Measurements from ENCODE around the gene NEIL1.
"Not testable (repeated sequence)": the region's sequence is repeated elsewhere in the genome, so short reads cannot be mapped to it uniquely, and the experiment has no call there.

The NEIL1 gene

DNA sequence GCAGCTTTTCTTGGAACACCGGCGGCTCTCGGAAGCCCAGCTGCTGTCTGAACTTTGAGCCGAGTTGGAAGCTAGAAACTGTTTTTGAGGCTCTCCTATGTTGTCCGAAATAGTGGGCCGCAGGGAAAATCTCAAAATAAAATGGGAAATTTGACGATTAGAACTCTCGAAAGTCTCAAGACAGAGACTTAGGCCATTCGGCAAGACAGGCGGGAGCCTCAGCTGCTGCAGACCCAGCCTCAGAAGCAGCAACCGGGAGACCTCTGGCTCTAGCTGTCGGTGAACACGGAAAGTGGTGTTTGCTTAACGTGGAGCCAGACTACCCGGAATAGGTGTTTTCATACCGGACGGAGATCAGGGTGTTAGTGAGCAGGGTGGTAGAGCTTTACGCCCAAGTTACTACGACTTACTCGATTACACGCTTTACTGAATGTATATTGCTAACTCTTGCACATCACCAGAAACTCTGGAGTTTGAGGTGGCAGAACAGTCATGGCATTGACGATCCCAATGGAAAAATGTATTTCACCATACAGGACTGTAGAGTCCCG, 21.9 kb downstream of the NEIL1 start:
- Mint-ChIP-seq H3K27ac (peak overlapping the region; percentile 97), H3K27me3 (no peaks in the 10 kb centered on the region), H3K4me1 (ENCODE audit: low read depth) (peaks cover 26% of the 10 kb centered on the region), H3K9me3 (no peaks in the 10 kb centered on the region), H3K36me3 (ENCODE audit: low read depth) (peaks cover 91% of the 10 kb centered on the region), H3K4me3 (peak overlapping the region; percentile 86)
- DNase-seq, result no peak

DNA sequence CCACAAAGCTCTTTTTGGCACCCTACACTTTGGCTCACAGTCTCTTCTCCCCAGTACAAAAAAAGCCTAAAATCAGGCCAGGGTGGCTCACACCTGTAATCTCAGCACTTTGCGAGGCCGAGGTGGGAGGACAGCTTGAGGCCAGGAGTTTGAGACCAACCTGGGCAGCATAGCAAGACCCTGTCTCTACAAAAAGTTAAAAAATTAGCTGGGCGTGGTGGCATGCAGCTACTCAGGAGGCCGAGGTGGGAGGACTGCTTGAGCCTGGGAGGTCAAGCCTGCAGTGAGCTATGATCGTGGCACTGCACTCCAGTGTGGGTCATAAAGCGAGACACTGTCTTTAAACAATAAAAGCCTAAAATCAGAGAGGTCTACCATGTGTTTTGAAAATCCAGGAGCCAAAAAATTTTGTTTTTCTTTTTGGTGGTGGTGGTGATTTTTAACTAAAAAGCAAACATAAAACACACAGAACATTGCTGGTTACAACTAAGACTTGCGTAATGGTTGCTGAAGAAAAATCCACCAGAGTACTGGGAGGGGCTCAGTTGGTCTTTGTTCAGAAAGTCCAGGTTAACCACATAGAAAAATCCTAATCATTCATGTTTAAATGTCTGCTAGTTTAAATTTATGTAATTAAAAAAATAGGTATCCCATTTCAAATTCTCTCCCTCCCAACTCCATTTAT, 23.2 kb downstream of the NEIL1 start:
- Mint-ChIP-seq H3K27me3 (no peaks in the 10 kb centered on the region), H3K4me1 (ENCODE audit: low read depth) (peaks cover 26% of the 10 kb centered on the region), H3K27ac (peak overlapping the region; percentile 97), H3K36me3 (ENCODE audit: low read depth) (peaks cover 92% of the 10 kb centered on the region), H3K9me3 (no peaks in the 10 kb centered on the region), H3K4me3 (peak overlapping the region; percentile 86)
- DNase-seq, result no peak

DNA sequence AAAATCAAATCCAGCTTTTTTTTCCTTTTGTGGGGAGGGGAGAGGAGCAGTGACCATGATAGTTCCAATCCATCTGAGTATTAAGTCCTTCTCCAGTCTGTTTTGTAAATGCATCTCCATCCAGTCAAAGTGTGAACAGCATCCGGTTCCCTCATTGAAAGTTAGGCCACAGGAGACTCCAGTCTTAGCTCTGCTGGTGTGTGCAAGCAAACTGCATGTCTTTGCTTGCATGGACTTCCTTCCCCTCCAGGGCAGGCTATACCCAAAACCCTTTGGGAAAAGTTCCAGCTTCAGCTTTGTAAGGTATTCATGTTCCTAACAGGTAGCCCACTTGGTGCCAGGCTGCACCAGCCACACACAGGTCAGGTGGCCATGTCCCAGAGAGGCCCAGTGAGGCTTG, 24.6 kb downstream of the NEIL1 start:
- peaks cover 93% of the 10 kb centered on the region for H3K36me3 Mint-ChIP-seq (ENCODE audit: low read depth)
- no peaks in the 10 kb centered on the region for H3K27me3 Mint-ChIP-seq
- H3K27ac Mint-ChIP-seq, result peak overlapping the region; percentile 66
- no peaks in the 10 kb centered on the region for H3K9me3 Mint-ChIP-seq
- H3K4me3 Mint-ChIP-seq, result no peak overlapping the region
- peaks cover 26% of the 10 kb centered on the region for H3K4me1 Mint-ChIP-seq (ENCODE audit: low read depth)
- no peak for DNase-seq

DNA sequence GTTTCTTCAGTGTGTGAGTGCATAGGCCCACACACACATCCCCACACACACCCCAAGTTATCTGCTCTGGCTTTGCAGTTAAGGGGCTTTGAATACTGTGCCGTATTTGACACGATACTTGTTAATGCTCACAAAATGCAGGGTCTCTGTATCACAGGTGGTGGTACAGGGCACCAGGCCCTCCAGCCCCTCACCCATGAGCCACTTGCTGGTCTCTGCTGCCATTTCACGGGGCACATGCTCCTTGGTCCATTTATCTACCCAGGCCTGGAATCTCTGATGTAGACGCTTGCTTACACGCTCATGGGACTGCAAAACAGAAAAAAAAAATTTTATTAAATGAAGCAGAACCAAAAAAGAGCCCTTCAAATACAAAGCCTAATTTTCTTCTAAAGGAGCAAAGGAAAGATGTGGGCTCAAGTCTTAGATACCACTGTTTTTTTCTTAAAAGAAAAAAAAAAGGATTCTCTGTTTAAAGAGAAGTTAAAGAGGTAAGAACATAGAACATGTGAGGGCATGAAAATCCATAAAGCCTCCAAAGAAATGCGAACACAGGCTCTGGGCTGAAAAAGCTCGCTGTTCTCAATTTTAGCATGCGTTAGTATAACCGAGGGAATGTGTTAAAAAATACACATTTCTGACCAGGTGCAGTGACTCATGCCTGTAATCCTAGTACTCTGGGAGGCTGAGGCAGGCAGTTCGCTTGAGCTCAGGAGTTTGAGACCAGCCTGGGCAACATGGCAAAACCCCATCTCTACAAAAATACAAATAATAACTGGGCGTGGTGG, 25.3 kb downstream of the NEIL1 start:
- peaks cover 93% of the 10 kb centered on the region for H3K36me3 Mint-ChIP-seq (ENCODE audit: low read depth)
- DNase-seq, result no peak
- H3K27ac Mint-ChIP-seq, result peak overlapping the region; percentile 66
- H3K9me3 Mint-ChIP-seq, result no peaks in the 10 kb centered on the region
- H3K4me1 Mint-ChIP-seq (ENCODE audit: low read depth), result peaks cover 21% of the 10 kb centered on the region
- H3K4me3 Mint-ChIP-seq, result no peak overlapping the region
- no peaks in the 10 kb centered on the region for H3K27me3 Mint-ChIP-seq

DNA sequence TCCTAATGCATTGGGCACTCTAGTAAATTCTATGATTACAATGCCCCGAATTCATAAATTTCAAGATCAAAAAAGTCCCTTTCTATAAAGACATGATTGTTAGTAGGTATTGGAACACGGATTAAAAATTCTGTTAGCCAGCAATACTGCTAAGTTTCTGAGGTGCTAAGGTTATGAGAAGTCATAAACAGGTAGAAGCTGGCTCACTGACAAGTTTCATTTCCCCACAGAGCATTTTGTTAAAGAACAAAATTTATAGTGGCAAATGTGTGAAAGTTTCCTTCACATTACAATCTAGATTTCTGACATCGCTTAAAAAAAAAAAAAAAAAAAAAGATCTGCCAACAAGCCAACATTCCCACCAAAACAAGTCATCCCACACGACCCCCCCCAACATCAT, 33.9 kb downstream of the NEIL1 start:
- no peak for DNase-seq
- Mint-ChIP-seq H3K27me3 (no peaks in the 10 kb centered on the region), H3K9me3 (no peaks in the 10 kb centered on the region), H3K4me3 (no peak overlapping the region), H3K36me3 (ENCODE audit: low read depth) (peaks cover 96% of the 10 kb centered on the region), H3K4me1 (ENCODE audit: low read depth) (peaks cover 5% of the 10 kb centered on the region), H3K27ac (no peak overlapping the region)

DNA sequence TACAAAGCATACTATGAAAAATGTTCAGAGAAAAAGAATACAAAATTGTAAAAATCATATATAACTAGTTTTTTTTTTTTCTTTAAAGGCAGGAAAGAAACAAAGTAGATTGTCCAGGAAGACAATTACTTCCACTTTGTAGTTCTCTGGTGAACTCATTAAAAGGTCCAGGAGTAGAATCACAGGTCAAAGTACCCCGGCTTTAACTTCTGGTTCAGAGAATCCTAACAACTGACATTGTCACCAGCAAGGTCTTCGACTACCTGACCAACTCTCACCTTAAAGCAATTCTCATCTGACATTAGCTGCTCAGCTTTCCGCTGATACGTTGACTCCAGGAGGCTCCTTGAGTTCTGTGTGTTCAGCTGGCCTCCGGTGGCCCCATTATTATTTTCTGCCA, 37.1 kb downstream of the NEIL1 start:
- Mint-ChIP-seq H3K4me1 (ENCODE audit: low read depth) (peaks cover 17% of the 10 kb centered on the region), H3K36me3 (ENCODE audit: low read depth) (peaks cover 98% of the 10 kb centered on the region)
- H3K9me3 Mint-ChIP-seq, result not testable (repeated sequence)

GRCh38 chr15:75389791-75390382, 43.0 kb downstream of the NEIL1 start:
- H3K9me3 Mint-ChIP-seq, result no peaks in the 10 kb centered on the region
- no peak for DNase-seq
- H3K27ac Mint-ChIP-seq, result peak overlapping the region; percentile 80
- H3K27me3 Mint-ChIP-seq, result no peaks in the 10 kb centered on the region
- peaks cover 99% of the 10 kb centered on the region for H3K36me3 Mint-ChIP-seq (ENCODE audit: low read depth)
- H3K4me3 Mint-ChIP-seq, result no peak overlapping the region
- peaks cover 17% of the 10 kb centered on the region for H3K4me1 Mint-ChIP-seq (ENCODE audit: low read depth)

More for the DNA sequence above, 37.1 kb downstream of the NEIL1 start:
- peak overlapping the region; percentile 18 for H3K27ac Mint-ChIP-seq
- not testable (repeated sequence) for H3K4me3 Mint-ChIP-seq, DNase-seq, H3K27me3 Mint-ChIP-seq

- DNase-seq, result no peak
- Mint-ChIP-seq H3K4me3 (no peak overlapping the region), H3K36me3 (ENCODE audit: low read depth) (peaks cover 98% of the 10 kb centered on the region), H3K4me1 (ENCODE audit: low read depth) (peaks cover 9% of the 10 kb centered on the region), H3K27ac (peak overlapping the region; percentile 42), H3K9me3 (no peaks in the 10 kb centered on the region), H3K27me3 (no peaks in the 10 kb centered on the region)
These were observed 50.7 kb downstream of the NEIL1 start for GRCh38 chr15:75397494-75397893.

GRCh38 chr15:75403892-75404291, 57.1 kb downstream of the NEIL1 start:
- Mint-ChIP-seq H3K4me3 (no peak overlapping the region), H3K9me3 (no peaks in the 10 kb centered on the region), H3K36me3 (ENCODE audit: low read depth) (peaks cover 95% of the 10 kb centered on the region), H3K27me3 (no peaks in the 10 kb centered on the region), H3K27ac (peak overlapping the region; percentile 68), H3K4me1 (ENCODE audit: low read depth) (peaks cover 31% of the 10 kb centered on the region)
- no peak for DNase-seq
